ENCODE measurements around the gene STUM.

The STUM gene

GRCh38 chr1:226578946-226579578 lies 30.5 kb downstream of the STUM start:
- no peak for DNase-seq (ENCODE audit: low read depth)
- H3K4me3 ChIP-seq (ENCODE audit: low read depth, low read length) = no peak overlapping the region
- TF ChIP-seq CTCF (IDR thresholded peaks at IDR 0.05; ENCODE audit: insufficient read depth, low read depth, low read length, missing control alignments) = no peak

GRCh38 chr1:226579781-226580323 lies 31.3 kb downstream of the STUM start:
- DNase-seq (ENCODE audit: low read depth) = no peak
- no peak overlapping the region for H3K4me3 ChIP-seq (ENCODE audit: low read depth, low read length)
- no peak for TF ChIP-seq CTCF (IDR thresholded peaks at IDR 0.05; ENCODE audit: insufficient read depth, low read depth, low read length, missing control alignments)

- DNase-seq (ENCODE audit: low read depth) = no peak
- H3K4me3 ChIP-seq (ENCODE audit: low read depth, low read length) = no peak overlapping the region
- TF ChIP-seq CTCF (IDR thresholded peaks at IDR 0.05; ENCODE audit: insufficient read depth, low read depth, low read length, missing control alignments) = no peak
These were observed 32.2 kb downstream of the STUM start for GRCh38 chr1:226580625-226581270.

GRCh38 chr1:226581650-226582330 lies 33.2 kb downstream of the STUM start:
- no peak for TF ChIP-seq CTCF (IDR thresholded peaks at IDR 0.05; ENCODE audit: insufficient read depth, low read depth, low read length, missing control alignments)
- DNase-seq (ENCODE audit: low read depth) = no peak
- no peak overlapping the region for H3K4me3 ChIP-seq (ENCODE audit: low read depth, low read length)

GRCh38 chr1:226582966-226583365 lies 34.4 kb downstream of the STUM start:
- TF ChIP-seq CTCF (IDR thresholded peaks at IDR 0.05; ENCODE audit: insufficient read depth, low read depth, low read length, missing control alignments) = no peak
- DNase-seq (ENCODE audit: low read depth) = no peak

GRCh38 chr1:226584164-226584563 lies 35.6 kb downstream of the STUM start:
- no peak for DNase-seq (ENCODE audit: low read depth)
- no peak for TF ChIP-seq CTCF (IDR thresholded peaks at IDR 0.05; ENCODE audit: insufficient read depth, low read depth, low read length, missing control alignments)
- H3K4me3 ChIP-seq (ENCODE audit: low read depth, low read length) = no peak overlapping the region

More at GRCh38 chr1:226582966-226583365, 34.4 kb downstream of the STUM start:
- H3K4me3 ChIP-seq (ENCODE audit: low read depth, low read length) = no peak overlapping the region

Measured in GM12865 (cell line).